Mesenteric fat pad (tissue), 1 donor: ENCODE data around the gene PXDN. TPM values are rescaled to one million over a fixed set of nuclear protein-coding genes. Genes with fewer than 3 reads are reported as not detected.

ENCODE experiments used
- DNase-seq: peaks from one replicate; pipeline ENCODE4 v3.0.0-alpha.2; 2020; ENCODE audit warnings: low spot score
- total RNA-seq: library from RNA; stranded (reverse); fragmentation: NEBNext Ultra II Directional; extraction: Animal tissue kit (Norgen Biotek cat#: 25700); gene quantifications from one replicate; pipeline ENCODE4 v1.2.1, GENCODE V29; 2021
- donor health status: DM: yes; HTN: yes; CAD: no.

Gene PXDN
- total RNA-seq, 1 donor from 2014 or later, result 228 TPM

- no peak for DNase-seq
Observed at GRCh38 chr2:1601471-1602277, 142.6 kb downstream of the PXDN start.

- DNase-seq, result no peak
Observed at GRCh38 chr2:1601067-1601412, 143.3 kb downstream of the PXDN start.

- peak; percentile 62 for DNase-seq
Observed at GRCh38 chr2:1600191-1601066, 143.9 kb downstream of the PXDN start.

GRCh38 chr2:1599301-1600085 lies 144.8 kb downstream of the PXDN start:
- peak; percentile 45 for DNase-seq

- peak; percentile 47 for DNase-seq
Observed at GRCh38 chr2:1598800-1599199, 145.5 kb downstream of the PXDN start.

- DNase-seq, result peak; percentile 65
Observed at GRCh38 chr2:1598041-1598710, 146.1 kb downstream of the PXDN start.

GRCh38 chr2:1595274-1595673 lies 149.0 kb downstream of the PXDN start:
- peak; percentile 22 for DNase-seq

- DNase-seq, result peak; percentile 68
Observed at GRCh38 chr2:1594373-1595171, 149.7 kb downstream of the PXDN start.

GRCh38 chr2:1594123-1594372 lies 150.3 kb downstream of the PXDN start:
- no peak for DNase-seq

GRCh38 chr2:1593371-1594122 lies 150.8 kb downstream of the PXDN start:
- DNase-seq, result peak; percentile 82

- peak; percentile 90 for DNase-seq
Observed at GRCh38 chr2:1591978-1592907, 152.1 kb downstream of the PXDN start.

GRCh38 chr2:1591461-1591770 lies 152.9 kb downstream of the PXDN start:
- DNase-seq, result peak; percentile 79

- DNase-seq, result peak; percentile 68
Observed at GRCh38 chr2:1590596-1591460, 153.5 kb downstream of the PXDN start.

GRCh38 chr2:1588978-1589621 lies 155.2 kb downstream of the PXDN start:
- DNase-seq, result peak; percentile 86

- peak; percentile 87 for DNase-seq
Observed at GRCh38 chr2:1588051-1588977, 156.0 kb downstream of the PXDN start.
